ENCODE data around the gene YTHDF2. TPM values are rescaled to one million over a fixed set of nuclear protein-coding genes. Genes with fewer than 3 reads are reported as not detected.
A peak's percentile ranks its signal among the peaks of the same experiment; 100 is the strongest.
"Not testable (repeated sequence)": the region's sequence is repeated elsewhere in the genome, so short reads cannot be mapped to it uniquely, and the experiment has no call there.

YTHDF2 gene
- total RNA-seq, result 10 to 100 TPM; 78.9 to 98.3 (median 97.9) TPM
- 47.5 TPM for total RNA-seq (2013)

- under 1% methylated on average over 92 of the region's 92 CpGs for WGBS (ENCODE audit: insufficient coverage)
- H3K27me3 ChIP-seq (ENCODE audit: control insufficient read depth, insufficient read depth, low read length), result no peaks in the 10 kb centered on the region
- ATAC-seq (peak; percentile 93 to 99 (median 94)), DNase-seq (peak; percentile 96 to 99)
- H3K4me3 ChIP-seq (ENCODE audit: low read length), result peak within 1 kb of the TSS; percentile 92
- H3K4me1 ChIP-seq (ENCODE audit: control insufficient read depth, insufficient read depth, low read length), result peaks cover 27% of the 10 kb centered on the region
- H3K36me3 ChIP-seq (ENCODE audit: control insufficient read depth, insufficient read depth, low read length), result peaks cover 25% of the 10 kb centered on the region
- Mint-ChIP-seq H3K9me3 (no peaks in the 10 kb centered on the region), H3K27me3 (ENCODE audit: low read depth in 2 of 2) (no peaks in the 10 kb centered on the region), H3K4me3 (peak within 1 kb of the TSS; percentile 95), H3K4me1 (peaks cover 35 to 39% of the 10 kb centered on the region in 2 donors), H3K27ac (peak within 1 kb of the TSS; percentile 90 to 93), H3K36me3 (peaks cover 10% of the 10 kb centered on the region)
- intact Hi-C loops (cut with micrococcal nuclease), result loop anchor here (1.0 to 10.0 kb wide), 8 partner anchors 68 to 1582 kb away; partner anchors contain the start of genes GMEB1, RCC1, RNU11 and SLC9A1
- peak within 1 kb of the TSS; percentile 90 for H3K27ac ChIP-seq (ENCODE audit: low read length)
- peak; percentile 82 for TF ChIP-seq CTCF (IDR thresholded peaks at IDR 0.05)
- no peaks in the 10 kb centered on the region for H3K9me3 ChIP-seq (ENCODE audit: control insufficient read depth, insufficient read depth, low read length)
Observed at GRCh38 chr1:28736450-28737306, at the start of gene YTHDF2. Gene YTHDF2 (plus strand): TSS chr1:28736940. CDS start chr1:28737121, 181 bp downstream.

GRCh38 chr1:28691627-28692026 lies 45.1 kb upstream of the YTHDF2 start:
- H3K27ac ChIP-seq (ENCODE audit: low read length); H3K4me3 ChIP-seq (ENCODE audit: low read length); H3K4me1 ChIP-seq (ENCODE audit: control insufficient read depth, insufficient read depth, low read length); H3K36me3 Mint-ChIP-seq; H3K9me3 Mint-ChIP-seq; ATAC-seq; H3K27me3 Mint-ChIP-seq (ENCODE audit: low read depth in 2 of 2); H3K4me3 Mint-ChIP-seq; intact Hi-C loops (cut with micrococcal nuclease); DNase-seq; H3K4me1 Mint-ChIP-seq; H3K27me3 ChIP-seq (ENCODE audit: control insufficient read depth, insufficient read depth, low read length); H3K9me3 ChIP-seq (ENCODE audit: control insufficient read depth, insufficient read depth, low read length): not testable (repeated sequence)
- 100% methylated on average over 1 of the region's 1 CpG for WGBS (ENCODE audit: insufficient coverage)
- peak overlapping the region in 1 of 2 donors; percentile 3 for H3K27ac Mint-ChIP-seq
- H3K36me3 ChIP-seq (ENCODE audit: control insufficient read depth, insufficient read depth, low read length), result peaks cover 31% of the 10 kb centered on the region

GRCh38 chr1:28703629-28704028 lies 33.1 kb upstream of the YTHDF2 start:
- H3K4me1 ChIP-seq (ENCODE audit: control insufficient read depth, insufficient read depth, low read length), result no peaks in the 10 kb centered on the region
- no peaks in the 10 kb centered on the region for H3K9me3 Mint-ChIP-seq
- no peak for TF ChIP-seq CTCF (IDR thresholded peaks at IDR 0.05)
- H3K27ac Mint-ChIP-seq, result no peak overlapping the region
- H3K4me1 Mint-ChIP-seq, result no peaks in the 10 kb centered on the region
- no peak overlapping the region for H3K4me3 Mint-ChIP-seq
- no peaks in the 10 kb centered on the region for H3K27me3 ChIP-seq (ENCODE audit: control insufficient read depth, insufficient read depth, low read length)
- H3K27ac ChIP-seq (ENCODE audit: low read length), result no peak overlapping the region
- no peak overlapping the region for H3K4me3 ChIP-seq (ENCODE audit: low read length)
- no peaks in the 10 kb centered on the region for H3K36me3 Mint-ChIP-seq
- H3K27me3 Mint-ChIP-seq (ENCODE audit: low read depth in 2 of 2), result no peaks in the 10 kb centered on the region
- no peak for DNase-seq
- 100% methylated on average over 1 of the region's 3 CpGs for WGBS (ENCODE audit: insufficient coverage)
- intact Hi-C loops (cut with micrococcal nuclease), result no loop called here
- peaks cover 46% of the 10 kb centered on the region for H3K36me3 ChIP-seq (ENCODE audit: control insufficient read depth, insufficient read depth, low read length)
- no peaks in the 10 kb centered on the region for H3K9me3 ChIP-seq (ENCODE audit: control insufficient read depth, insufficient read depth, low read length)
- no peak for ATAC-seq

- H3K27ac Mint-ChIP-seq, result peak overlapping the region in 1 of 2 donors; percentile 14
- ATAC-seq, result no peak
- H3K36me3 Mint-ChIP-seq, result no peaks in the 10 kb centered on the region
- no peak overlapping the region for H3K4me3 ChIP-seq (ENCODE audit: low read length)
- H3K9me3 Mint-ChIP-seq, result no peaks in the 10 kb centered on the region
- no peaks in the 10 kb centered on the region for H3K9me3 ChIP-seq (ENCODE audit: control insufficient read depth, insufficient read depth, low read length)
- WGBS (ENCODE audit: insufficient coverage), result 92% methylated on average over 2 of the region's 2 CpGs
- H3K27me3 Mint-ChIP-seq (ENCODE audit: low read depth in 2 of 2), result no peaks in the 10 kb centered on the region
- intact Hi-C loops (cut with micrococcal nuclease), result no loop called here
- no peak for TF ChIP-seq CTCF (IDR thresholded peaks at IDR 0.05)
- no peak overlapping the region for H3K27ac ChIP-seq (ENCODE audit: low read length)
- peaks cover 32% of the 10 kb centered on the region for H3K36me3 ChIP-seq (ENCODE audit: control insufficient read depth, insufficient read depth, low read length)
- H3K4me1 Mint-ChIP-seq, result peaks cover 4 to 5% of the 10 kb centered on the region in 2 donors
- H3K27me3 ChIP-seq (ENCODE audit: control insufficient read depth, insufficient read depth, low read length), result no peaks in the 10 kb centered on the region
- no peak for DNase-seq
- no peak overlapping the region for H3K4me3 Mint-ChIP-seq
- H3K4me1 ChIP-seq (ENCODE audit: control insufficient read depth, insufficient read depth, low read length), result no peaks in the 10 kb centered on the region
Observed at GRCh38 chr1:28716336-28716735, 20.4 kb upstream of the YTHDF2 start.

All from natural killer cell (primary cell).